BLaER1 (cell line): ENCODE measurements around the gene FOXRED1.

ENCODE experiments used
- H3K27ac ChIP-seq: shearing (Covaris generic); formaldehyde crosslinking; 2 replicates; pipeline ENCODE4 v1.8.1; 2022
- H3K27me3 ChIP-seq: shearing (Covaris generic); formaldehyde crosslinking; 2 replicates; pipeline ENCODE4 v1.8.1; 2022
- H3K36me3 ChIP-seq: shearing (Covaris generic); formaldehyde crosslinking; 2 replicates; pipeline ENCODE4 v1.8.1; 2022
- H3K4me1 ChIP-seq: shearing (Covaris generic); formaldehyde crosslinking; 2 replicates; pipeline ENCODE4 v1.8.1; 2022
- H3K4me2 ChIP-seq: shearing (Covaris generic); formaldehyde crosslinking; 2 replicates; pipeline ENCODE4 v1.8.1; 2022
- H3K4me3 ChIP-seq: shearing (Covaris generic); formaldehyde crosslinking; 2 replicates; pipeline ENCODE4 v1.8.1; 2022
- H3K9ac ChIP-seq: shearing (Covaris generic); formaldehyde crosslinking; 2 replicates; pipeline ENCODE4 v1.8.1; 2022
- H3K9me3 ChIP-seq: shearing (Covaris generic); formaldehyde crosslinking; 2 replicates; pipeline ENCODE4 v1.8.1; 2022
- H4K20me1 ChIP-seq: shearing (Covaris generic); formaldehyde crosslinking; 2 replicates; pipeline ENCODE4 v1.8.1; 2022
- Cebpa-rat ChIP-seq: shearing (Covaris generic); IDR thresholded peaks from 2 replicates; pipeline ENCODE4 v1.8.1; 2022

Gene FOXRED1

DNA sequence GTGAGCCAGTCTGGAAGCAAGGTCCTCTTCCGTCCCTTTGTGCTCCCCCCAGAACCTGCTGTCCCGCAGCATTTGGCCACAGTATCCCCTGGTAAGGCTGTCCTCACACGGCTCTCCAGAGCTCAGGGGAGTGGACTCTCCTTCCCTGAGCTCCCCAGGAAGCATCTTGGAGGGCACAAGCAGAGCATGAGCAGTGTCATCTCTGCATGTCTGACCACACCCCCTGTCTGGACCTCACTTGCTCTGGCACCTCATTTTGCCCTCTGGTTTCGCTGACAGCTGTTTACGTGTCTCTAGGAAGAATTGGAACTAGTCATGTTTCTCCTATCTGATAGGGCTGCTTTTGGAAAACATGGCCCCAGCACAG lies 50.4 kb downstream of the FOXRED1 start:
- Histone ChIP-seq H3K4me2 (peak overlapping the region; percentile 91), H3K27me3 (no peaks in the 10 kb centered on the region), H4K20me1 (peaks cover 5% of the 10 kb centered on the region; the same call in 1 of the 2 replicates), H3K27ac (peak overlapping the region; percentile 79), H3K4me3 (peak overlapping the region; percentile 35), H3K9me3 (peaks cover 9% of the 10 kb centered on the region), H3K36me3 (peaks cover 40% of the 10 kb centered on the region), H3K9ac (peak overlapping the region; percentile 53), H3K4me1 (peaks cover 49% of the 10 kb centered on the region)
- no peak for TF ChIP-seq Cebpa-rat

- Histone ChIP-seq H3K27me3 (no peaks in the 10 kb centered on the region), H4K20me1 (peaks cover 5% of the 10 kb centered on the region; the same call in 1 of the 2 replicates), H3K9me3 (no peaks in the 10 kb centered on the region), H3K9ac (no peak overlapping the region), H3K36me3 (peaks cover 32% of the 10 kb centered on the region), H3K27ac (no peak overlapping the region), H3K4me3 (no peak overlapping the region), H3K4me1 (peaks cover 40% of the 10 kb centered on the region), H3K4me2 (no peak overlapping the region)
- no peak for TF ChIP-seq Cebpa-rat
These were observed 54.0 kb downstream of the FOXRED1 start for GRCh38 chr11:126322996-126323395.

DNA sequence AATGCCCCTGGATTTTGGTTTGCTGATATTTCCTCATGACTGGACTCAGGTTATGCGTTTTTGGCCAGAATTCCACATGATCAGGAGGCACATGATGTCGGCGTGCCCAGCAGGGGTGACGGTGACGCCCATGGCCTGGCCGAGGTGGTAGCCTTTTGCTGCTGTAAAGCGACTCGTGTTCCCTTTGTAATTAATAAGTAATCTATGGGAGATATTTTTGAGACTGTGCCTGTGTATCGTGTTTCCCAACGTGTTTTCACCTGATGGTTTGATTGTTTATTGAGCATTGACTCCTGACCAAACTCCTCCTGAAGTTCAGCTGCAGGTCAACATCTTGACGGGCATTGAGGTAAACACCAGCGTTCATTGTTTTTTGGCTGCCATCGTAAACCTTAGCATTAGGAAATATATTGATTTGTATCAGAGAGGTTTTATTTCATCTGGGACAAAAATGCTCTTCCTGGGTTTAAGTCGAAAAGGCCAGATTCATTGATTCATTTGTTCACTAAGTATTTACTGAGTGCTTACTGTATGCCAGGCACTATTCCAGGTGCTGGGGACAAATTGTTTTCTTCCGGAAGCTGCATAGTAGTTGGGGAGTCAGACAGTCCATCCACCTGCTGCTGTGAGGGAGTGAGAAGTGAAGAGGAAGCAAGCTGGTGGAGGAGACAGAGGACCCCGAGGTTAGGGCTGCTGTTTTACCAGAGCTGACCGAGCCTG lies 58.5 kb downstream of the FOXRED1 start:
- Histone ChIP-seq H3K27ac (peak overlapping the region; percentile 51), H3K27me3 (no peaks in the 10 kb centered on the region), H3K36me3 (peaks cover 50% of the 10 kb centered on the region), H3K4me3 (no peak overlapping the region), H3K9ac (no peak overlapping the region), H3K4me1 (peaks cover 16% of the 10 kb centered on the region), H3K4me2 (no peak overlapping the region), H3K9me3 (no peaks in the 10 kb centered on the region), H4K20me1 (no peaks in the 10 kb centered on the region)
- no peak for TF ChIP-seq Cebpa-rat
